CD14-positive monocyte (primary cell): ENCODE results near the gene TOR1A. TPM values are rescaled to one million over a fixed set of nuclear protein-coding genes. Genes with fewer than 3 reads are reported as not detected.

Source experiments
- DNase-seq, 3 donors: peaks; one replicate each; pipeline ENCODE4 v3.0.0-alpha.2; 2011 to 2022
- H2AFZ ChIP-seq: 2 replicates; pipeline ENCODE4 v1.6.0; 2012; ENCODE audit warnings: mild to moderate bottlenecking, low read depth, low read length, inconsistent platforms; ENCODE audit not compliant: insufficient read depth, poor library complexity, severe bottlenecking
- H3K27ac ChIP-seq, 2 donors: 1 replicate in 1 of 2; 2 replicates in 1 of 2; pipeline ENCODE4 v1.5.1; 2012 to 2013; ENCODE audit warnings: low read length in 2 of 2, control low read depth in 1 of 2, inconsistent platforms in 1 of 2, low read depth in 1 of 2, mild to moderate bottlenecking in 1 of 2
- H3K27me3 ChIP-seq, 2 donors: one replicate each; pipeline versions ENCODE4 v1.6.0 to v1.6.1; 2011 to 2013; ENCODE audit warnings: low read length in 2 of 2; ENCODE audit not compliant: control insufficient read depth in 2 of 2, insufficient read depth in 2 of 2
- H3K36me3 ChIP-seq, 2 donors: replicated peaks in 1 of 2; 1 replicate in 1 of 2; 2 replicates in 1 of 2; pipeline versions ENCODE4 v1.5.1 to v1.6.1; 2012 to 2013; ENCODE audit warnings: low read length in 2 of 2, control low read depth in 1 of 2, inconsistent platforms in 1 of 2, mild to moderate bottlenecking in 1 of 2; ENCODE audit not compliant: insufficient read depth in 2 of 2, control insufficient read depth in 1 of 2
- H3K4me1 ChIP-seq, 2 donors: 1 replicate in 1 of 2; 2 replicates in 1 of 2; pipeline versions ENCODE4 v1.5.1 to v1.6.1; 2012 to 2013; ENCODE audit warnings: low read length in 2 of 2, control low read depth in 1 of 2, inconsistent platforms in 1 of 2, mild to moderate bottlenecking in 1 of 2, moderate library complexity in 1 of 2; ENCODE audit not compliant: insufficient read depth in 2 of 2, control insufficient read depth in 1 of 2
- H3K4me2 ChIP-seq: replicated peaks from 2 replicates; pipeline ENCODE3; 2012; ENCODE audit warnings: low read length, moderate library complexity, mild to moderate bottlenecking; ENCODE audit not compliant: poor library complexity, severe bottlenecking; ENCODE audit errors: extremely low read depth
- H3K4me3 ChIP-seq, 3 experiments: fragments of 200-600 bp in 1 of 3; sonication (generic) in 1 of 3; replicated peaks in 1 of 3; 1 replicate in 2 of 3; 2 replicates in 1 of 3; pipeline ENCODE4 v1.5.1; 2011 to 2013; ENCODE audit warnings: low read length in 3 of 3, mild to moderate bottlenecking in 3 of 3, control low read depth in 2 of 3, low read depth in 2 of 3, inconsistent platforms in 1 of 3, moderate library complexity in 1 of 3
- H3K79me2 ChIP-seq: 2 replicates; pipeline ENCODE4 v1.6.0; 2012; ENCODE audit warnings: mild to moderate bottlenecking, control low read depth, inconsistent platforms, low read length, moderate library complexity; ENCODE audit not compliant: insufficient read depth
- H3K9ac ChIP-seq: 2 replicates; pipeline ENCODE4 v1.6.0; 2017; ENCODE audit warnings: low read length, mild to moderate bottlenecking; ENCODE audit not compliant: insufficient read depth, poor library complexity, severe bottlenecking
- H3K9me3 ChIP-seq, 2 donors: replicated peaks in 1 of 2; 1 replicate in 1 of 2; 2 replicates in 1 of 2; pipeline versions ENCODE4 v1.5.1 to v1.6.1; 2012 to 2013; ENCODE audit warnings: low read length in 2 of 2, control low read depth in 1 of 2; ENCODE audit not compliant: control insufficient read depth in 1 of 2, insufficient read depth in 1 of 2
- H4K20me1 ChIP-seq: 2 replicates; pipeline ENCODE4 v1.6.0; 2012; ENCODE audit warnings: mild to moderate bottlenecking, low read length, control low read depth, moderate library complexity; ENCODE audit not compliant: insufficient read depth
- H3K27ac Mint-ChIP-seq, 7 donors: one replicate each; pipeline ENCODE4 v1.8.0; 2020; ENCODE audit warnings: mild to moderate bottlenecking in 7 of 7, mixed read lengths in 7 of 7, moderate library complexity in 6 of 7, inconsistent platforms in 2 of 7
- H3K27me3 Mint-ChIP-seq, 3 donors: one replicate each; pipeline ENCODE4 v1.8.0; 2021 to 2022; ENCODE audit warnings: low read depth in 3 of 3, mild to moderate bottlenecking in 3 of 3, mixed read lengths in 3 of 3, moderate library complexity in 3 of 3, inconsistent platforms in 1 of 3
- H3K36me3 Mint-ChIP-seq, 2 donors: one replicate each; pipeline ENCODE4 v1.8.0; 2020; ENCODE audit warnings: mixed read lengths in 2 of 2, inconsistent platforms in 1 of 2, mild to moderate bottlenecking in 1 of 2
- H3K4me1 Mint-ChIP-seq: one replicate; pipeline ENCODE4 v1.8.0; 2020; ENCODE audit warnings: mild to moderate bottlenecking, mixed read lengths
- H3K4me3 Mint-ChIP-seq, 2 donors: one replicate each; pipeline ENCODE4 v1.8.0; 2020; ENCODE audit warnings: mild to moderate bottlenecking in 2 of 2, mixed read lengths in 2 of 2, moderate library complexity in 1 of 2
- H3K9me3 Mint-ChIP-seq, 7 donors: one replicate each; pipeline ENCODE4 v1.8.0; 2020 to 2022; ENCODE audit warnings: mixed read lengths in 7 of 7, mild to moderate bottlenecking in 6 of 7, moderate library complexity in 6 of 7, inconsistent platforms in 2 of 7
- WGBS: methylation state at CpG from one replicate; pipeline ENCODE4 v1.1.5; 2013; ENCODE audit warnings: missing lambda C conversion rate; ENCODE audit not compliant: insufficient coverage; 5-methylcytosine and 5-hydroxymethylcytosine counted together
- intact Hi-C, 2 donors: fragments of 100-400 bp; cut with micrococcal nuclease; formaldehyde crosslinking; loops; one replicate each; pipeline versions ENCODE4 v1.15.0 to v1.15.1; 2023
- polyA plus RNA-seq, 3 donors: library from polyadenylated mRNA; depleted of rRNA in 1 of 3; unstranded in 2 of 3; stranded (reverse) in 1 of 3; fragments of 300-500 nt in 2 of 3; fragments of >200 nt in 1 of 3; fragmentation: Illumina TruSeq in 2 of 3; gene quantifications; 1 replicate in 2 of 3; 2 replicates in 1 of 3; pipeline ENCODE4 v1.2.3, GENCODE V29; 2012 to 2021
- TF ChIP-seq, protein P1 (sequence below): fragments of 200-600 bp; IDR thresholded peaks from one replicate; pipeline ENCODE4 v1.8.0; 2022; ENCODE audit warnings: antibody characterized with exemption, mild to moderate bottlenecking

Gene TOR1A
- polyA plus RNA-seq, 3 donors, result 41.2 to 95.3 (median 89.6) TPM

DNA sequence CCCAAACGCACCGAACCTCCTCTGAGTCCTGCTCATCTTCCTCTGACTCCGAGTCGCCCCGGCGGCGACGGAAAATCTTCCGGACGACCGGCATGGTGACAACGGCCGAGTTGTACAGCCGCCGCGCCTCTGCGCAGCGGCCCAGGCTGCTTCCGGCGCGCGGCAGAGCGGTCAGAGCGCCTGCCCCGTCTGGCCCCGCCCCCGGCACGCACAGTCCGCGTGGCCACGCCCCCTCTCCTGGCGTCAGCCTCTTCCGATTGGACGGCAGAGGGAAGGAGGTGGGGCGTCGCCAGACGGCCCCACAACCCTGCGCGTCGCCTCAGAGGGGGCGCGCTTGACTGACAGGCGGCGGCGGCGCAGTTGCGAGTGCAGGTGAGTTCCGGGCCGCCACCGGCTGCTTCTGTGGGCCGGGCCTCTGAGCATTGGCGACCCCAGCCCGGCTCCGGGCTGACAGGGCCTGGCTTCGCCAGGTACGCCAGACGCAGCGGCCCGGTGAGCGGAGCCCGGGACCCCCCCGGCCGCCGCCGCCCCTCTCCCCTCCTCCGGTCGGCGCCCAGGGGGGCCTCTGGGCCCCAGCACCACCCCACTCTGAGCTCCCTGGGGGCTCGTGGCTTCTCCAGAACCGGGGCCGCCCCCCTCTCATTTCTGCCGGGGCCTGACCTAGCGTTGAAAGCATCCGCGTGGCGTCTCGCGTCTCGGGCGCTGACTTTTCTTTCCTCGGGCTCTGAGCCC is 11.4 kb upstream of the TOR1A start, which contains the start of the genes C9orf78 and USP20:
C9orf78 (minus strand) TSS at position 148 of the 732 bp plus-strand sequence; CDS start at position 94, 54 bp downstream.
USP20 (plus strand) TSS at position 331 of the 732 bp plus-strand sequence. CDS start 17,098 bp downstream, outside the sequence.
- WGBS, result under 1% methylated on average over 81 of the region's 81 CpGs

More for the DNA sequence above, 11.4 kb upstream of the TOR1A start, which contains the start of the genes C9orf78 and USP20:
- H3K27me3 ChIP-seq, result no peaks in the 10 kb centered on the region
- Mint-ChIP-seq H3K9me3 (no peaks in the 10 kb centered on the region), H3K27ac (peak within 1 kb of the TSS; percentile 95 to 98 (median 97)), H3K4me1 (peaks cover 32% of the 10 kb centered on the region), H3K36me3 (peaks cover 27 to 41% of the 10 kb centered on the region in 2 donors), H3K27me3 (peaks cover 0 to 3% (median 1%) of the 10 kb centered on the region in 3 donors), H3K4me3 (peak within 1 kb of the TSS; percentile 97 to 98)
- peaks cover 50% of the 10 kb centered on the region for H3K79me2 ChIP-seq
- H3K4me3 ChIP-seq, result peak within 1 kb of the TSS; percentile 54 to 88 (median 87)
- no peaks in the 10 kb centered on the region for H3K9me3 ChIP-seq
- peaks cover 27 to 34% of the 10 kb centered on the region in 2 donors for H3K36me3 ChIP-seq
- intact Hi-C loops, result loop anchor here in 1 of 2 donors (5.0 kb wide), 1 partner anchor 33 kb away; the partner anchor contains the start of gene TOR1B
- TF ChIP-seq, protein P1, sequence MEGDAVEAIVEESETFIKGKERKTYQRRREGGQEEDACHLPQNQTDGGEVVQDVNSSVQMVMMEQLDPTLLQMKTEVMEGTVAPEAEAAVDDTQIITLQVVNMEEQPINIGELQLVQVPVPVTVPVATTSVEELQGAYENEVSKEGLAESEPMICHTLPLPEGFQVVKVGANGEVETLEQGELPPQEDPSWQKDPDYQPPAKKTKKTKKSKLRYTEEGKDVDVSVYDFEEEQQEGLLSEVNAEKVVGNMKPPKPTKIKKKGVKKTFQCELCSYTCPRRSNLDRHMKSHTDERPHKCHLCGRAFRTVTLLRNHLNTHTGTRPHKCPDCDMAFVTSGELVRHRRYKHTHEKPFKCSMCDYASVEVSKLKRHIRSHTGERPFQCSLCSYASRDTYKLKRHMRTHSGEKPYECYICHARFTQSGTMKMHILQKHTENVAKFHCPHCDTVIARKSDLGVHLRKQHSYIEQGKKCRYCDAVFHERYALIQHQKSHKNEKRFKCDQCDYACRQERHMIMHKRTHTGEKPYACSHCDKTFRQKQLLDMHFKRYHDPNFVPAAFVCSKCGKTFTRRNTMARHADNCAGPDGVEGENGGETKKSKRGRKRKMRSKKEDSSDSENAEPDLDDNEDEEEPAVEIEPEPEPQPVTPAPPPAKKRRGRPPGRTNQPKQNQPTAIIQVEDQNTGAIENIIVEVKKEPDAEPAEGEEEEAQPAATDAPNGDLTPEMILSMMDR, result no peak
- H2AFZ ChIP-seq, result peak within 1 kb of the TSS; percentile 84
- H4K20me1 ChIP-seq, result peaks cover 19% of the 10 kb centered on the region
- peak; percentile 93 to 95 (median 95) for DNase-seq
- H3K9ac ChIP-seq, result peak within 1 kb of the TSS; percentile 91
- peak within 1 kb of the TSS; percentile 87 to 94 for H3K27ac ChIP-seq
- H3K4me2 ChIP-seq, result peak within 1 kb of the TSS; percentile 97
- H3K4me1 ChIP-seq, result peaks cover 20 to 26% of the 10 kb centered on the region in 2 donors
